T-cell (primary cell): ENCODE measurements around the gene KLHL40. TPM values are rescaled to one million over a fixed set of nuclear protein-coding genes. Genes with fewer than 3 reads are reported as not detected.

Experiments used
- ATAC-seq, 4 experiments: fragments of 200-7000 bp in 3 of 4; fragments of 150-1000 bp in 1 of 4; cut with Tn5 transposase; replicated peaks in 1 of 4; 1 replicate in 3 of 4; 2 replicates in 1 of 4; pipeline ENCODE4 v1.10.0; 2021; ENCODE audit warnings: moderate library complexity in 3 of 4, mild to moderate bottlenecking in 2 of 4, moderate number of reproducible peaks in 1 of 4
- CTCF ChIA-PET, 2 donors: fragments of 300-600 bp; sonication (Branson Sonifier 250); formaldehyde crosslinking; loops; one replicate each; lab custom pipeline; 2022; ENCODE audit warnings: antibody characterized with exemption in 2 of 2; lab: Charles Lee
- POLR2A ChIA-PET, 2 donors: fragments of 300-600 bp; sonication (Branson Sonifier 250); formaldehyde crosslinking; loops; one replicate each; lab custom pipeline; 2022; ENCODE audit warnings: antibody characterized with exemption in 2 of 2; lab: Charles Lee
- DNase-seq, 35 experiments: peaks; one replicate each; pipeline versions ENCODE4 v3.0.0 to v3.0.0-alpha.2; 2013 to 2023
- H3K27ac ChIP-seq: one replicate; pipeline ENCODE4 v1.5.1; 2013; ENCODE audit warnings: low read length
- H3K27me3 ChIP-seq, 2 experiments: replicated peaks in 1 of 2; 1 replicate in 1 of 2; 2 replicates in 1 of 2; pipeline versions ENCODE4 v1.6.1 to v1.7.0; 2013; ENCODE audit warnings: low read length in 1 of 2, mixed read lengths in 1 of 2; ENCODE audit not compliant: control insufficient read depth in 2 of 2, insufficient read depth in 2 of 2; ENCODE audit errors: extremely low read depth in 1 of 2
- H3K36me3 ChIP-seq, 2 donors: 1 replicate in 1 of 2; 2 replicates in 1 of 2; pipeline versions ENCODE4 v1.6.1 to v1.7.0; 2013; ENCODE audit warnings: low read length in 1 of 2; ENCODE audit not compliant: control insufficient read depth in 2 of 2, insufficient read depth in 1 of 2; ENCODE audit errors: extremely low read depth in 1 of 2
- H3K4me1 ChIP-seq, 2 experiments: 1 replicate in 1 of 2; 2 replicates in 1 of 2; pipeline versions ENCODE4 v1.6.1 to v1.7.0; 2013; ENCODE audit warnings: low read length in 2 of 2, mixed read lengths in 1 of 2; ENCODE audit not compliant: insufficient read depth in 2 of 2, control insufficient read depth in 1 of 2; ENCODE audit errors: extremely low read depth in 1 of 2
- H3K4me3 ChIP-seq, 2 donors: 1 replicate in 1 of 2; 2 replicates in 1 of 2; pipeline versions ENCODE4 v1.5.1 to v1.7.0; 2013; ENCODE audit warnings: mild to moderate bottlenecking in 2 of 2, low read length in 1 of 2, moderate library complexity in 1 of 2; ENCODE audit not compliant: control insufficient read depth in 1 of 2; ENCODE audit errors: extremely low read depth in 1 of 2
- H3K9me3 ChIP-seq: 2 replicates; pipeline ENCODE4 v1.7.0; 2013
- H3K27ac Mint-ChIP-seq, 2 donors: one replicate each; pipeline ENCODE4 v1.8.0; 2020 to 2021; ENCODE audit warnings: mild to moderate bottlenecking in 2 of 2, mixed read lengths in 2 of 2
- H3K27me3 Mint-ChIP-seq, 2 donors: one replicate each; pipeline ENCODE4 v1.8.0; 2021 to 2022; ENCODE audit warnings: mixed read lengths in 2 of 2
- H3K36me3 Mint-ChIP-seq: one replicate; pipeline ENCODE4 v1.8.0; 2021; ENCODE audit warnings: mixed read lengths
- H3K4me1 Mint-ChIP-seq, 3 donors: one replicate each; pipeline ENCODE4 v1.8.0; 2020 to 2022; ENCODE audit warnings: mixed read lengths in 3 of 3, mild to moderate bottlenecking in 1 of 3
- H3K4me3 Mint-ChIP-seq, 3 donors: one replicate each; pipeline ENCODE4 v1.8.0; 2020 to 2022; ENCODE audit warnings: mild to moderate bottlenecking in 3 of 3, mixed read lengths in 3 of 3, moderate library complexity in 3 of 3
- H3K9me3 Mint-ChIP-seq, 3 donors: one replicate each; pipeline ENCODE4 v1.8.0; 2020 to 2022; ENCODE audit warnings: mixed read lengths in 3 of 3
- WGBS: methylation state at CpG from one replicate; pipeline ENCODE4 v1.1.5; 2013; ENCODE audit warnings: missing lambda C conversion rate; ENCODE audit not compliant: insufficient coverage; 5-methylcytosine and 5-hydroxymethylcytosine counted together
- total RNA-seq, 35 experiments: library from RNA in 6 of 35; stranded (reverse) in 6 of 35; fragments of 120-200 nt in 1 of 35; gene quantifications; one replicate each; pipeline versions ENCODE4 v1.2.1 to v1.2.4 and lab custom pipeline; 2013 to 2026

KLHL40 gene
- total RNA-seq, 5 donors from 2014 or later (not counting 1 experiment from before 2014, with no cell fraction given): not detected

DNA sequence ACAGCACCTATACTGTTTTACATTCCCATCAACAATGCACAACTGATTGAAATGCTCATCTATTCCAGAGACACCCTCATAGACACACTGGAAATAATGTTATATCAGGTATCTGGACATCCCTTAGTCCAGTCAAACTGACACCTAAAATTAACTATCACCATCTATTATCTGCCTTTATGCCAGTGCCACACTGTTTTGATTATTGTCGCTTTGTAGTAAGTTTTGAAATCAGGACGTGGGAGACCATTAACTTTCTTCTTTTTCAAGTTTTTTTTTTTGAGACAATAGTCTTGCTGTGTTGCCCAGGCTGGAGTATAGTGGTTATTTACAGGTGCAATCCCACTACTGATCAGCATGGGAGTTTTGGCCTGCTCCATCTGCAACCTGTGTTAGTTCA is 9.4 kb upstream of the KLHL40 start:
- peaks cover 5% of the 10 kb centered on the region for H3K36me3 Mint-ChIP-seq
- WGBS: no CpG with 5 or more reads among the region's 2 CpGs
- ATAC-seq: no peak
- Histone ChIP-seq H3K36me3 (no peaks in the 10 kb centered on the region), H3K27ac (no peak overlapping the region), H3K4me3 (no peak overlapping the region), H3K27me3 (peaks cover 0 to 2% of the 10 kb centered on the region in 2 experiments), H3K9me3 (no peaks in the 10 kb centered on the region), H3K4me1 (no peaks in the 10 kb centered on the region)
- H3K27ac Mint-ChIP-seq: no peak overlapping the region
- no peak for DNase-seq
- POLR2A ChIA-PET: no interaction called here
- CTCF ChIA-PET: no interaction called here
- peaks cover 10 to 34% (median 21%) of the 10 kb centered on the region in 3 donors for H3K9me3 Mint-ChIP-seq
- no peaks in the 10 kb centered on the region for H3K27me3 Mint-ChIP-seq
- H3K4me1 Mint-ChIP-seq: no peaks in the 10 kb centered on the region
- no peak overlapping the region for H3K4me3 Mint-ChIP-seq

DNA sequence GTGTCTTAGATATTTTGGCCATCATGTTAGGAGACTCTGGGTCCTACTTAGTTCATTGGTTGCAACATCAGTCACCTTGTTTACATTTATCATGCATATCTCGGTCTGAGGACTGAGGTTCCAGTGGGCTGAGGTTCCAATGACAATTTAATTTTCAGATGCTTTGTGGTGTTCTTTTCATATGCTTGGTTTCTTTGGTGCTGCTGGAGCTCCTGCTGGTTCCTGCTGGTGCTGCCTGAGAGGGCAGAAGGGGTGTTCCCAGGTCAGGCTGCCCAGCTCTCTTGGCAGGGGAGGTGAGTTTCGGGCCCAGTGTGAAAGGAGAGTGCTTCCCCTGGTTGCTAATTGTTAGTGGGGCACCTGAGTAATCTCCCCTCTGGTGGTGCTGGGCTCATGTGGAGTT is 6.9 kb upstream of the KLHL40 start:
- Mint-ChIP-seq H3K27me3 (peaks cover 4 to 7% of the 10 kb centered on the region in 2 donors), H3K36me3 (peaks cover 5% of the 10 kb centered on the region), H3K9me3 (peaks cover 7 to 28% (median 21%) of the 10 kb centered on the region in 3 donors), H3K27ac (no peak overlapping the region), H3K4me1 (no peaks in the 10 kb centered on the region), H3K4me3 (no peak overlapping the region)
- Histone ChIP-seq H3K4me1 (no peaks in the 10 kb centered on the region), H3K27me3 (peaks cover 0 to 4% of the 10 kb centered on the region in 2 experiments), H3K36me3 (no peaks in the 10 kb centered on the region), H3K9me3 (no peaks in the 10 kb centered on the region), H3K4me3 (no peak overlapping the region), H3K27ac (no peak overlapping the region)
- ChIA-PET POLR2A (no interaction called here), CTCF (no interaction called here)
- DNase-seq: no peak
- no CpG with 5 or more reads among the region's 2 CpGs for WGBS
- no peak for ATAC-seq

DNA sequence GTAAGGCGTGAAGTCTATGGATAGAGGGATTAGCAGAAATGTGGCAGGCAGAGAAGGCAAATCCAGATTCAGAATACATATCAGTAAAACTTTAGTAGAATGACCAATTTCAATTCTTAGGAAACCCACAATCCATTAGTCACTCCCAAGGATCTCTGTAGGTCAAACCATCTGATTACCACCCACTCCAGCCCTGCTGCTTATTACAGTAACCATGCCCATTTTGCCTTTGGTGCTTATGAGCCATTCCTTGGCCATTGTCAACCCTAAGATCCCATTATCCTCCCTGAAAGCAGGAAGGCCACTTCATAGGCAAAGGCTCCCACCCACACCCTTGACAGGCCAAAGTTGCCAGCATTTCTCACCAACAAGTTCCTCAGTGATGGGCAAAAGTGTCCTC is 5.1 kb upstream of the KLHL40 start:
- Histone ChIP-seq H3K27ac (no peak overlapping the region), H3K36me3 (no peaks in the 10 kb centered on the region), H3K4me3 (no peak overlapping the region), H3K27me3 (peaks cover 0 to 13% of the 10 kb centered on the region in 2 experiments), H3K9me3 (no peaks in the 10 kb centered on the region), H3K4me1 (no peaks in the 10 kb centered on the region)
- Mint-ChIP-seq H3K36me3 (peaks cover 5% of the 10 kb centered on the region), H3K27ac (no peak overlapping the region), H3K4me1 (no peaks in the 10 kb centered on the region), H3K9me3 (peaks cover 7 to 28% (median 21%) of the 10 kb centered on the region in 3 donors), H3K4me3 (no peak overlapping the region), H3K27me3 (peaks cover 7 to 11% of the 10 kb centered on the region in 2 donors)
- POLR2A ChIA-PET: no interaction called here
- CTCF ChIA-PET: no interaction called here
- DNase-seq: no peak
- no CpG with 5 or more reads among the region's 1 CpG for WGBS
- no peak for ATAC-seq

GRCh38 chr3:42680806-42681205 is 4.5 kb upstream of the KLHL40 start:
- no peak overlapping the region for H3K27ac Mint-ChIP-seq
- Histone ChIP-seq H3K4me3 (no peak overlapping the region), H3K9me3 (no peaks in the 10 kb centered on the region), H3K4me1 (peaks cover 0 to 2% of the 10 kb centered on the region in 2 experiments), H3K27me3 (peaks cover 0 to 18% of the 10 kb centered on the region in 2 experiments), H3K36me3 (no peaks in the 10 kb centered on the region), H3K27ac (no peak overlapping the region)
- H3K4me3 Mint-ChIP-seq: no peak overlapping the region
- CTCF ChIA-PET: no interaction called here
- H3K4me1 Mint-ChIP-seq: peaks cover 0 to under 1% (median under 1%) of the 10 kb centered on the region in 3 donors
- no peak for DNase-seq
- WGBS: 81% methylated on average over 2 of the region's 4 CpGs
- H3K27me3 Mint-ChIP-seq: peaks cover 9 to 13% of the 10 kb centered on the region in 2 donors
- ATAC-seq: no peak
- POLR2A ChIA-PET: no interaction called here
- H3K36me3 Mint-ChIP-seq: peaks cover 5% of the 10 kb centered on the region
- peaks cover 7 to 27% (median 21%) of the 10 kb centered on the region in 3 donors for H3K9me3 Mint-ChIP-seq

DNA sequence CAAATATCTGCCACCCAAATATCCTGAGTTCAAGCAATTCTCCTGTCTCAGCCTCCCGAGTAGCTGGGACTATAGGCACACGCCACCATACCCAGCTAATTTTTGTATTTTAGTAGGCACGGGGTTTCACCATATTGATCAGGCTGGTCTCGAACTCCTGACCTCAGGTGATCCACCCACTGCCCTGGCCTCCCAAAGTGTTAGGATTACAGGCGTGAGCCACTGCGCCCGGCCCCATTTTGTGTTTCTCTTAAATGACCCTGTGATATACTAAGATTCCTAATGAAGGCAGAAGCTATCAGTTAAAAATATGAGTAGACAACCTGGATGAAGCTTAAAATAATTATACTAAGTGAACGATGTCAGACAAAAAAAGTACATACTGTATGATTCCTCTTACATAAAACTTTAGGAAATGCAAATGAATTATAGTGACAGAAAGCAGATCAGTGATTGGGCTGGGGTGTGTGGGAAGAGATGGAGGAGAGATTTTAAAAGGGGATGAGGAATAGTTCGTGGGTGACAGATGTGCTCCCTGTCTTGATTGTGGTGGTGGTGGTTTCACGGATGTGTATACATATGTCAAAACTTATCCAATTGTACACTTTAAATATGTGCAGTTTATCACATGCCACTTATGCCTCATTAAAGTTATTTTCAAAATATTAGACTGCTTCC is 3.8 kb upstream of the KLHL40 start:
- H3K9me3 ChIP-seq: no peaks in the 10 kb centered on the region
- Mint-ChIP-seq H3K9me3 (peaks cover 7 to 20% (median 14%) of the 10 kb centered on the region in 3 donors), H3K27ac (no peak overlapping the region), H3K36me3 (peaks cover 5% of the 10 kb centered on the region), H3K27me3 (peaks cover 14 to 16% of the 10 kb centered on the region in 2 donors), H3K4me1 (peaks cover 0 to 2% (median 2%) of the 10 kb centered on the region in 3 donors), H3K4me3 (no peak overlapping the region)
- H3K36me3 ChIP-seq: no peaks in the 10 kb centered on the region
- H3K4me1 ChIP-seq: peaks cover 0 to 4% of the 10 kb centered on the region in 2 experiments
- DNase-seq: no peak
- no peak overlapping the region for H3K4me3 ChIP-seq
- peaks cover 0 to 24% of the 10 kb centered on the region in 2 experiments for H3K27me3 ChIP-seq
- ChIA-PET POLR2A (no interaction called here), CTCF (no interaction called here)
- no peak for ATAC-seq
- WGBS: 87% methylated on average over 4 of the region's 10 CpGs
- no peak overlapping the region for H3K27ac ChIP-seq

DNA sequence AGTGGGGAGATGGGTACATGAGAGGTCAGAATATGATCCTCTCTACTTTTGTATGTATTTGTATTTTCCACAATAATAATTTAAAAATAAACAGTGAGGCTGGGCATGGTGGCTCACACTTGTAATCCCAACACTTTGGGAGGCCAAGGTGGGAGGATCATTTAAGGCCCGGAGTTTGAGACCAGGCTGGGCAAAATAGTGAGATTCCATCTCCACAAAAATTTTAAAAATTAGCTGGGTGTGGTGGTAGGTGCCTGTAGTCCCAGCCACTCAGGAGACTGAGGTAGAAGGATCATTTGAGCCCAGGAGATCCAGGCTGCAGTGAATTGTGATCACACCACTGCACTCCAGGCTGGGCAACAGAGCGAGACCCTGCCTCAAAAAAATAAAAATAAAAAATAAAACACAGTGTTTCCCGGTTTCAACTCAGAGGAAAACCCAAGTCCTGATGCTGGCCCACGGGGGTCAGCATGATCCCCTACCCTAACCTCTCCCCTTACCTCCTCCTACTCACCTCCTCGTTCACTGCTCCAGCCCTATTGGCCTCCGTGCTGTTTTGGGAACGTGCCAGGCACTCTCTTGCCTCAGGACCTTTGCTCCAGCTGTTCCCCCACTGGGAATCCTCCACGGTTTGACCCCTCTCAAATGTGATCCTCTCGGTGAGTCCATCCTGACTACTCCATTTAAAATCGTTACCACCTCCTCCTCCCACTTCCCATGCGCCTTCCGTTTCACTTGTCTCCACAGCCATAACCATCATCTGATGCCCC is 2.9 kb upstream of the KLHL40 start:
- POLR2A ChIA-PET: no interaction called here
- Mint-ChIP-seq H3K4me1 (peaks cover 0 to 2% (median 2%) of the 10 kb centered on the region in 3 donors), H3K27ac (no peak overlapping the region), H3K4me3 (no peak overlapping the region), H3K27me3 (peaks cover 22% of the 10 kb centered on the region in 2 donors), H3K9me3 (peaks cover 7 to 12% (median 11%) of the 10 kb centered on the region in 3 donors), H3K36me3 (peaks cover 5% of the 10 kb centered on the region)
- ATAC-seq (no peak), DNase-seq (no peak)
- Histone ChIP-seq H3K36me3 (no peaks in the 10 kb centered on the region), H3K9me3 (no peaks in the 10 kb centered on the region), H3K27ac (no peak overlapping the region), H3K27me3 (peaks cover 0 to 32% of the 10 kb centered on the region in 2 experiments), H3K4me1 (peaks cover 0 to 4% of the 10 kb centered on the region in 2 experiments), H3K4me3 (no peak overlapping the region)
- WGBS: 77% methylated on average over 10 of the region's 12 CpGs
- CTCF ChIA-PET: no interaction called here
